HG03469 (cell line): Measurements from ENCODE around the gene TEAD3.
A peak's percentile ranks its signal among the peaks of the same experiment; 100 is the strongest.
"Not testable (repeated sequence)": the region's sequence is repeated elsewhere in the genome, so short reads cannot be mapped to it uniquely, and the experiment has no call there.

ENCODE experiments used
- ATAC-seq: cut with Tn5 transposase; IDR thresholded peaks from one replicate; pipeline ENCODE4 v1.9.1; 2021; ENCODE audit warnings: mild to moderate bottlenecking, moderate library complexity, moderate number of reproducible peaks; ENCODE audit not compliant: unreplicated experiment

TEAD3 gene

DNA sequence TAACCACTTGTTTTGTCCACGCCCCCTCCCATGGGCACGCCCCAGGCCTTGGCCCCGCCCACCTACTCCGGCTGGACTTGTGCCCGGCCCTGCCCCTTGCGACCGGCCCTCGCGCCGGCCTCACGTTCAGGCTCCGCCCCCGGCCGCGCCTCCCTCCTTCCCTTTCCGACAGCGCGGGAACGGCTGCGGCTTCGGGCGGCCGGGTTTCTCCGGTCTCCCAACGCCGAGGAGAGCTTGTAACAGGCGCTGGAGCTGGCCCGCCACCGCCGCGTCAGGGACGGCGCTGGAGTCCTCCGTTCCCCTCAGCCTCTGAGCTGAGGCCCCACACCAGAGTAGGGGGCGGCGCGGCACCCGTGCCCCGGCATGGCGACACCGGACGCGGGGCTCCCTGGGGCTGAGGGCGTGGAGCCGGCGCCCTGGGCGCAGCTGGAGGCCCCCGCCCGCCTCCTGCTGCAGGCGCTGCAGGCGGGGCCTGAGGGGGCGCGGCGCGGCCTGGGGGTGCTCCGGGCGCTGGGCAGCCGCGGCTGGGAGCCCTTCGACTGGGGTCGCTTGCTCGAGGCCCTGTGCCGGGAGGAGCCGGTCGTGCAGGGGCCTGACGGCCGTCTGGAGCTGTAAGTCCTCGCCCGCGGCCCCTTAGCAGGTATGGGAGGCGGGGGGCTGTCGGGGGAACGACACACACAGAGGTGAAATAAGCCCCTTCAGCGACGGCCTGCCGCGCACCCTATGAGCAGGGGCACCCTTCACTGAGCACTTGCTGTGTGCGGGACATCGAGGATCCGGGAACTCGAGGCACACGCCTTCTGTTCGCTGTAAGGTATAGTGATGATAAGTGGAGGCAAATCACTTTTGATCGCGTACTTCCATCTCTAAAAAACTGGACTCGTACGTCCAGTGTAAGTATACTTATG is 44.4 kb downstream of the TEAD3 start, which contains the start of gene FANCE:
Gene FANCE, plus strand, starts transcription at position 156 of the 908 bp plus-strand sequence. Its CDS starts 208 bp downstream, at position 364.
- peak; percentile 84 for ATAC-seq

DNA sequence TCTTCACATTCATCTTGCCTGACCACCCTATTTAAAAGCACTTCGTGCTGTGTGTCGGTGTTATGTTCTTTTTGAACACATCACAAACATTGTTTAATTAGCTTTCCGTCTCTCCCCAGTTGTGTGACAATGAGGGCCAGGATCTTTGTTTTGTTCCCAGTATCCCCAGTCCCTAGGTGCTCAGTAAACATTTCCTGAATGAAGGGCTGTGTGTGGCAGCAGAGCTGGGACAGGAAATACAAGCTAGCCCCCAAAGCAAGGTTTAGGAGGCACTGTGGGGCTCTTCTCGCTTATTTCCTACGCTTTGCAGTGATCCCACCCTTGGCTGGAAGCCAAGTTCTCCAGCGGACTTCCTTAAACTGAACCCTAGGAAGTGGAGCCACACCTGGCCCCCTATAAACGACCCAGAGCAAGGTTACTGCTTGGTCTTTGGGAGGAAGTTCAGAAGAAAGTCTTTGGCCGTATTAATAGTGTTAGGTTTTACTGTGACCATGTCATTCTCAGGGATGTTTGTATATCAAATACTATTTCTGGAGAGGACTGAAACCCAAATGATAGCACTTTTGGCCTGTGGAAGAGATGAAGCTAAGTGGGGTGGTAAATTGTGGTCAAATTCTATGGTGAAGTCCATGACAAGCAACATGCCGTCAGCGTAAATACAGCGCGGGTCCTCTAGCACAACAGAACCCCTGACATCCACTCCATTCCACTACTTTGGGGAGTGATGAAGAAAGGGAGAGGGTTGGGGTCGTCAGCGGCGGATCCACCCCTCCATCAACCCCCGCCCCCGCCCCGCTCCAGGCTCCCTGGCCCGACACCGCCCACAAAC is 45.3 kb downstream of the TEAD3 start:
- no peak for ATAC-seq

DNA sequence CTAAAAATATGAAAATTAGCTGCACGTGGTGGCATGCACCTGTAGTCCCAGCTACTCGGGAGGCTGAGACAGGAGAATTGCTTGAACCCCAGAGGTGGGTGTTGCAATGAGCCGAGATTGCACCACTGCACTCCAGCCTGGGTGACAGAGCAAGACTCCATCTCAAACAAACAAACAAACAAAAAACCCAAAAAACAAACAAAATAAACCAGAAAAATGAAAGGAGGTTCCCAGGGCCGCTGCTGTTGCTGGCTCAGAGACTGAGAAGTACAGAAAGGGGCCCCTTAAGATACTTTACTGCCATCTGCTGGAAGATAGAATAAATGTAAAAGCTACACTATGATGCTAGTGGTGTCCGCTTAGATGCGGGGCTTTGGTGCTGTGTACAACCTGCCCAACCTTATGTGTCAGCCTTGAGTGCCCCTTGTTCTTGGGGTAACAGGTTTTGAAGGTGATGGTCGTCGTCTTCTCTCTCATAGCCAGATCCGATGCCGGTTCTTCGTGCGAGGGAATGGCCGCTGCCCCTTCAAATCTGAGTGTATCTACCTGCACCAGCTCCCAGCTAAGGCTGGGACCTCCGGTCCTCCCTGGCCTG is 47.5 kb downstream of the TEAD3 start:
- ATAC-seq = no peak

DNA sequence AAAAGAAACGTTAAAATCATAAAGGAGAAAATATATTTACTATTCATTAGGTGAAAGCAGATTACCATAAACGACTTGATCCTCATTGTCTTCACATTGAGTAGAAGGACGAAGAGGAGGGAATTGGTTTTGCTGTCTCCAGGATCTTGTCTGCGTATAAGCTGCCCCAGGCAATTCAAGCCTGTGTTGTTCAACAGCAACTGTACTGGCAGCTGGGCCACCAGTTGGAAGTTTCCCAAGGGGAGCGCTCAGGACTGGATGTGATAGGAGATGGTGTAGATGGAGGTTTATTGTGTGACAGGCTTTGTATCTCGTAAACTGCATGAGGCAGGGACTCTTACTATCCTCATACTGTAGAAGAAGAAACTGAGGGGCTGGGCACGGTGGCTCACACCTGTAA is 48.7 kb downstream of the TEAD3 start:
- no peak for ATAC-seq

DNA sequence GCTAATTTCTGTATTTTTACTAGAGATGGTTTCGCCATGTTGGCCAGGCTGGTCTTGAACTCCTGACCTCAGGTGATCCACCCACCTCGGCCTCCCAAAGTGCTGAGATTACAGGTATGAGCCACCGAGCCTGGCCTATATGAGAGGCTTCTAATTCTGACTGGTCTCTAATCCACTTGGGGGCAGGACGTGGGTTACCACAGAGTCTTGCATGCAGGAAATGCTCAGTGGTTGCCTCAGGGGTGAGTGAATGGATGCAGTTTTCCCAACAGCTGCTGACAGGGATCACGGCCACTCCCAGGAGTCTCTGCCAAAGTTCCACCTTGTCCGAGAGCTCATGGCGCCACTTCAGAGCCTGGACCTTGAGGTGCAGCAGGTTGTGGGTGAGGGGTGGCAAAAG is 51.2 kb downstream of the TEAD3 start:
- no peak for ATAC-seq

DNA sequence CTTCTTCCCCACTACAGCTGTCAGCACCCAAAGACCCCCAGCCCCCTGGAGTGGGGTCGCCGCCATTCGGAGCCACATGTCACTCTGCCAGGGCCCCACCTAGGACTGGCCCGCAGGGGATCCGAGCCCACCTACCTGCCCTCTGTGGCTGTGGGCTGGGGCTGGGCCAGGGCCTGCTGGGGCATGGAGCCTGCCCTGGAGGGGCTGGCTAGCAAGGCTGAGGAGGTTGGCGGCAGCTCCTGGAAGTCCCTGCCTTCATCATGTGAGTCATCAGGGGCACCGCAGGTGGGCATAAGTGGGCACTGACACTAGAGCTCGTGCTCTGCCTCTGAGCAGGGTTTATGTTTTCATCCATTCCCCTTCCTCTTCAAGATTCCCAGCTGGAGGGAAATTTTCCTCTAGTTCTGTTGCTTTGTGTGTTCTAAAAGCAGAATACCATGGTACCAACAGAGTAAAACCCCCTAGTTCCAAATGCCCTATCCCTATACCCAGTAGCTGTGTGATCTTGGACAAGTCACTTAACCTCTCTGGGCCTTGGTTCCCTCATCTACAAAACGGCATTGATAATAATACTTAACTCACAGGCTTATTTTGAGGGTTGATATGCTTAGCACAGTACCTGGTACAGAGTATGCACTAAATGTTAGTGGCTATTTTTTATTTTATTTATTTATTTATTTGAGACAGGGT is 53.4 kb downstream of the TEAD3 start:
- no peak for ATAC-seq

DNA sequence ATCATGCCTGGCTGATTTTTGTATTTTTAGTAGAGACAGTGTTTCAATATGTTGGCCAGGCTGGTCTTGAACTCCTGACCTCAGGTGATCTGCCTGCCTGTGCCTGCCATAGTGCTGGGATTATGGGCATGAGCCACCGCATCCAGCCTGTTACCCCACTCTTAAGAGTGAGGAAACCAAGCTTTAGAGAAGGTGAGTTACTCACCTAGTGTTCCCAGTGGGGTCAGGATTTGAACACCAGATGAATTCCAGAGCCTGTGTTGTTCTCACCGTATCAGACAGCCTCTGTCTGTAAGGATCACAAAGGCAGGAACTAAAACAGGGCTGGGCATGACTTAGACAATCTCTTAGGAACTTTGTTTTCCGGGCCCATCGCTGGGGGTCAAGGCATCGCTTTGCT is 54.2 kb downstream of the TEAD3 start:
- no peak for ATAC-seq

DNA sequence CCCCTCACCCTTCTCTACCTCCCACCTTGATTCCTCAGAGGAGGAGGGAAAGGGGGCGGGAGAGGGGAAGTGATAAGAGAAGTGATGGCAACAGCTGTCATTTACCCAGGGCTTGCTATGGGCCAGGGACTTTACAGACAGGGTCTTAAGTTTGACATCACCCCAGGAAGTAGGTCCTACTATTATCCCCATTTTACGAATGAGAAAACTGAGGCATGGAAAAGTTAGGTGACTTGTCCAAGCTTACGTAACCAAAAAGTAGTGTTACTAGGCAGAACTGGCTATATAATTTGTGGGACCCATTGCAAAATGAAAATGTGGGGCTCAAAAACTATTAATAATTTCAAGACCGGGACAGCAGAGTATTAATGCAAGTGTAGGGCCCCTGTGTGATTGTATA is 55.2 kb downstream of the TEAD3 start:
- no peak for ATAC-seq

DNA sequence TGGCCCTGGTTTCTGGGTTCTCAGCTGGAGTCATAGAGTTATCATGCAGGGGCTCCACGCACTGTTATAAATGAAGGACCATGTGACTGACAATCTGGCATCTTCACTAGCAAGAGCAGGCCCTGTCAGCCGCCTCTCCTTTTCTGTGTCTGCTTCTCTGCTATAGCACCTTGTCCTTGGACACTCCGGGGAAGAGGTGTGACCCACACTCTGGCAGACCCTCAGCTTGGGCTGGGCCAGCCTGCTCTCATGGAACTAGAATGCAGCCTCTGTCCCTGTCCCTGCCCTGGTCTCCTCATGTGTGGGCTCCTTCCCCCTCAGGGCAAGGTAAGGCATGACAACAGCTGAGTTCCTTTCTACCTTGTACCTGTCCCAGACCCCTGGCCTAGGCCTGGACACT is 55.7 kb downstream of the TEAD3 start:
- ATAC-seq = no peak

DNA sequence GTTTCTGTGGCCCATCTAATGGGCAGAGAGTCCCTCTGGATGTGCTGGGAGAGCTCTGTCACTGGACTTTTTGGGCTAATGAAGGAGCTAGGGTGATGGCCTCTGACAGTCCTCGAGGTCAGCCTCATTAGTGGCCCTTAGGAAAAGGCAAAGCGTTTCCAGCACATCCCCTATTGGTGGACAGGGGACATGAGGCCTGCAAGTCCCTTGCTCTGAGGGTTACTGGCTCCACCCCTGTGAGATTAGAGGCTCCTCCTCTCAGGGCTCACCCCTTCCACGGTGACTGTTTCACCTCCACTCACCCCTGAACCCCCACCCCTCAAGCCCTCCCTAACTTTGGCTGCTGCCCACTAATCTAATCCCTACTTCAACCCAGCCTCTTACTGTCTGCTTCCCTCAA is 57.6 kb downstream of the TEAD3 start:
- ATAC-seq = no peak

DNA sequence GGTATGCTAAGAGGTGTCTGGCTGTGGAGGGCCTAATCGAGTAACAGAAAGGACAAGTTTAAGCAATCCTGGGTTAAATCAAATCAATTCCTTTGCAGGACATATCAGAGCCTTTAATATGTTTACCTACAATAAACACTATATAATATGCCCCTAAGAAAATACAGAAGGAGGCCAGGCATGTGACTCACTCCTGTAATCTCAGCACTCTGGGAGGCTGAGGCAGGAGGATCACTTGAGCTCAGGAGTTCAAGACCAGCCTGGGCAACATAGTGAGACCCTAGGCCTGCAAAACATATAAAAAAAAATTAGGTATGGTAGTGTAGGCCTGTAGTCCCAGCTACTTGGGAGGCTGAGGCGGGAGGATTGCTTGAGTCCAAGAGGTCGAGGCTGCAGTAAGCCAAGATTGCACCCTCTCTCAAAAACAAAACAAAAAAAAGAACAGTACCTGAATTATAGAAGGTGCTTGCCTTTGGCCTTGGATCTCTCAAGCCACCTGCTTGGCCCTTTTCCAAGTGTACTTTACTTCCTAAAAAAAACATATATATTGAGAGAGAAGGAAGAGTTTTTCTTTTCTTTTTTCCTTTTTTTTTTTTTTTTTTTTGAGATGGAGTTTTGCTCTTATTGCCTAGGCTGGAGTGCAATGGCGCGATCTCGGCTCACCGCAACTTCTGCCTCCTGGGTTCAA is 58.4 kb downstream of the TEAD3 start:
- ATAC-seq = not testable (repeated sequence)

DNA sequence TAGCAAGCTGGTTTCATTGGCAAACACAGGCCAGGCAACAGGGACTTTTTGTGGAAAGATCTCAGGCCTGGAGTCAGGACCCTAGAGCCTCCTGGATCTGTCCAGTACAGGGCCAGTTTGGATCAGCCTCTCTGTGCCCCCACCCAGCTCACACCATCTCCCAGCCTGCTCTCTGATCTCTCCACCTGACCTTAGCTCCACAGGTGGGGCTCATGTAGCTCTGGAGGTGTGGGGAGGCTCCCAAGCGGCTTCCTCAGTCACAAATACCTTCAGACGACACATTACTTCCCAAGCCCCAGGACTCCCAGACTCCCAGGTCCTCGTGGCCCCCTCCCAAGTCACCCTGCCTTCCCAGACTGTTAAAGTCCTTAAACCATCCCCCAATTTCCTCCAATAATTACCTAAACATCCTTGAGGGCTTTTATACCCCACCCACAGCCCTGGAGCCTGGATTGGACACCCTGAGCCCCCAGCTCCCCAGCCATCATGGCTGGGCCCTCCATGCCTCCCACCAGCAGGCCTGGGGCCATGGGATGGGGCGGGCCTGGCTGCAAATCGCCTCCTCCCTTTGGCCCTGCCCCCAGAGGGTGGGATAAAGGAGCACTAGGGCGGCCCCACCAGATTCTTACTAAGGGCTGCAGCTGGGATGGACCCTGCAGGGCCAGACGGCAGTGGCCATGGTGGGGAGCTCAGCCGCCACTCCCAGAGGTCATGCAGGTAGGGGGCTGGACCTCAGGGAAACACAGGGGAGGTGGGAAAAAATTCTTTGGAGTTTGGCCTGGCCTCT is 60.6 kb downstream of the TEAD3 start:
- ATAC-seq = no peak

DNA sequence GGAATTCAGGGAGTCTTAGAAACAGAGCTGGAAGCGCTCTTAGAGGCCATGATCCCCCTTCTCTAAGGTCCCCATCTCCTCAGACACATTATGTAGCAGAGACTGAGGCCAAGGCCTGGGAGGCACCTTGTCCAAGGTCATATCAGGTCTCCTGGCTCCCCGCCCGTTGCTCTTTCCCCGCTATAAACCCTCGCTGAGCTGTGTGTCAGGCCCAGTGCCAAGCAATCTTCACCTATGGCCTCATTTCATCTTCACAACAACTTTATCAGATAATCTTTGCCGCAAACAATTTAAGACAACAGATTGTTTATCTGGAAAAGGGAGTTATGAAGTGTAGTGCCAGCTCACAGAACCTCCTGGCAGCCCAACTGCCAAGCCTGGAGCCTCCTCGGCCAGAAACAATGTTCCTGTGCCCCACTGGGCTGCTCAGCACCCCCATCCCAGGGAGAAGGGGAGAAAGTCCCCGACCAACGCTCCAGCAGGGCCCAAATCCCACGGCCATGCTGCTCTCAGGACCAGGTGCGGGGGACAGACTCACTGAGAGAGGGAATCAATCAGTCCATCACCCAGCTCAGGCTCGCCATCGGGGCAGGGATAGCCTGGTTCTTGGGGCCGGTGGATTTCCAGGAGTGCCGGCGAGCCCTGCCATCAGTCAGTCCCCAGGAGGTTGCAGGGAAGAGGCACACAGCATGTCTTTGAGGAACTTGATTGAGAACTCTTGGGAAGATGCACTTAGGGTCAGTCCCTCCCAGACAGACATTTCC is 61.6 kb downstream of the TEAD3 start:
- ATAC-seq = no peak

DNA sequence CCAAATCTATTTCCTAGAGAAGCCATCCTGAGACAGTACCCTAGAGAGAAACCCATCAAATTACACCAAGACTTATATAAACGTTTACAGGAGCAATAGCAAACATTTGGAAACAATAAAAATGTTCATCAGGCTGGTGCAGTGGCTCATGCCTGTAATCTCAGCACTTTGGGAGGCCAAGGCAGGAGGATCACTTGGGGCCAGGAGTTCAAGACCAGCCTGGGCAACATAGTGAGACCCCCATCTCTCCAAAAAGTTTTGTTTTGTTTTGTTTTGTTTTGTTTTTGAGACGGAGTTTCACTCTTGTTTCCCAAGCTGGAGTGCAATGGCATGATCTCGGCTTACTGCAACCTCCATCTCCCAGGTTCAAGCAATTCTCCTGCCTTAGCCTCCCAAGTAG is 64.2 kb downstream of the TEAD3 start:
- not testable (repeated sequence) for ATAC-seq

DNA sequence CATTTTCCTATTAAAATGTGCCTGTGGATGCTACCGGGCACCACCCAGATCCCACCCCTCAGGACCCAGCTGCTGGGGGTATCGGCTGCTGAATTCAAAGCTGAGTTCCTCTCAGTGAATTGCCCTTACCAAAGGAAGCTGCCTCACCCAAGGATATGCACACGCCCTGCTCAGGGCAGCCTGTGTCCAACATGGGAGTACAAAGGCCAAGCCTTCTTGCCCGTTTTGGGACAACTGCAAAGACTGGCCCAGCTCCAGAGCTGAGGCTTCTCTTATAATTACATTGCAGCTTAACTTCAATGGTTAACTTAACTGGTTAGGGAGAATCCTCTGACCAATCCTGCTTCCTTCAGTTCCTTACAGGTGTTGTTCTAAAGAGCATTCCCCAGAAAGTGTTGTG is 64.6 kb downstream of the TEAD3 start:
- ATAC-seq = no peak

DNA sequence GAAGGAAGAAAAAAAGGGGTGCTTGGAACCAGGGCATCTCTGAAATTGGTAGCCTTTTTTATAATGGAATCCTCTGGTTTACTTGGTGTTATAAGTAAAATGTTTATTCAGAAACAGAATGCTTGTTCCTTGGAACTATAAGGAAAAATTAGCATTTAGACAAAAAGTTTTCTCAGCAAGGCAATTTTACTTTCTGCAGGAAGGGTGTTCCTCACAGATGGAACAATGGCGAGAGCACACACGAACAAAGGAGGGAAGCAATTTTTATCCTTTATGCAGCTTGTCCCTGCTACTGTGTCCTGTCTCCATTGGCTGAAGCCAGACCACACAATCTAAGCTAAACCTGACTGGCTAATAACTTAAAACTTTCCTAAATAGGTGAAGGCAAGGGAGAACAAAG is 67.4 kb downstream of the TEAD3 start:
- no peak for ATAC-seq

DNA sequence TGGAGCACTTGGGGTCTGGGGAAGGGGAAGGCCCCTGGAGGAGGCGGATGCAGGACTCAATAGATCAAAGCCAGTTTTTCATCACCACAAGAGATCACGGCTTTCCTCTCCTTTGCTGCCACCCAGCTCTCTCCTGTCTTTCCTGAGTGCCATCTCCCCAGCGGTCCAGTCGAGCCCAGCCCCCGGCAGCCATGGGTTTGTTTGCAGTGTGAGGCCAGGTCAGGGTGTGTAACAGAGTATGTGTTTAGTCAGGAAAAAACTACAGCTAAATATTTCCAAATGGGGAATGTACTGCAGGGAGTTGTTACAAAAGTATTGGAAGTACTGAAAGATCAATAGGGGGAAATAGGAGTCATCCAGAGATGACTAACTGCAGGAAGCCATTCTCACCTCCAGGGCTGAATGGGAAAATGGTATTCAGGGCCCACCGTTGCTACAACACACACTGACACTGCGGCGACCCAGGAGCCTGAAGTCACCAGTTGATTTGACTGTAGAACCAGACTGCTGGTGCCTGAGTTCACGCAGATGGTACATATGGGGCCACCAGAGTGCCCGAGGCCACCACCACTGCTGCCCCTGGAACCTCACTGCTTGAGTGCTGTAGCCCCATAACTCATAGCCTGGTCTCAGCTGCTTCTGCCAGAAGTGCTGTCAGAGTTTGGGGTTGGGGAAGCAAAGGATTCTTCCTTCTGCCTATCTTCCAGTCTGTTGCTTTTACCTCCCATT is 68.3 kb downstream of the TEAD3 start:
- ATAC-seq = no peak

DNA sequence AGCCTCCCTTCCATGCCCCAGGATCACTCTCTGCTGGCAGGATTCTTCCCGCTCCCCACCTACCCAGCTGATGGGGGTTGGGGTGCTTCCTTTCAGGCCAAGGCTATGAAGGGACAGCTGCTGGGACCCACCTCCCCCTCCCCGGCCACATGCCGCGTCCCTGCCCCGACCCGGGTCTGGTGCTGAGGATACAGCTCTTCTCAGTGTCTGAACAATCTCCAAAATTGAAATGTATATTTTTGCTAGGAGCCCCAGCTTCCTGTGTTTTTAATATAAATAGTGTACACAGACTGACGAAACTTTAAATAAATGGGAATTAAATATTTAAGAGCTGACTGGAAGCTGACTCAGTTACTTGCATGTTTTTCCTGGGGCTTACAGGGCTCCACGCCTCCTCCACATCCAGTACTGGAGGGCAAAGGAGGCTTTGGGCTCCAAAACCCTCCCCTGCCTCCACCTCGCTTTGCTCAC is 69.0 kb downstream of the TEAD3 start:
- ATAC-seq = no peak
